Endometrial microvascular endothelial cells (primary cell): ENCODE measurements around the gene NR2F1-AS1. TPM values are rescaled to one million over a fixed set of nuclear protein-coding genes. Genes with fewer than 3 reads are reported as not detected.
"Not testable (repeated sequence)": the region's sequence is repeated elsewhere in the genome, so short reads cannot be mapped to it uniquely, and the experiment has no call there.

Experiments used
- in situ Hi-C: cut with HindIII; loops from 2 replicates; pipeline ENCODE4 v1.10.0; 2017; ENCODE audit warnings: low sequenced_read_pairs, low pct_unique_long_range_greater_than_20kb; ENCODE audit errors: inconsistent ontology term
- total RNA-seq: library from RNA; depleted of rRNA; stranded (reverse); fragments of >200 nt; gene quantifications from one replicate; pipeline ENCODE4 v1.2.3, GENCODE V29; 2015; ENCODE audit errors: inconsistent ontology term

Gene NR2F1-AS1
- total RNA-seq, 1 donor from 2014 or later, result 11.6 TPM

GRCh38 chr5:93415819-93416218, 165.2 kb downstream of the NR2F1-AS1 start:
- in situ Hi-C loops, result no loop called here

GRCh38 chr5:93411716-93412115, 169.3 kb downstream of the NR2F1-AS1 start:
- in situ Hi-C loops, result no loop called here

GRCh38 chr5:93409691-93410090, 171.3 kb downstream of the NR2F1-AS1 start:
- in situ Hi-C loops, result no loop called here

- in situ Hi-C loops, result no loop called here
Observed at GRCh38 chr5:93407454-93407853, 173.6 kb downstream of the NR2F1-AS1 start.

- in situ Hi-C loops, result no loop called here
Observed at GRCh38 chr5:93406971-93407401, 174.0 kb downstream of the NR2F1-AS1 start.

- in situ Hi-C loops, result no loop called here
Observed at GRCh38 chr5:93404246-93404645, 176.8 kb downstream of the NR2F1-AS1 start.

GRCh38 chr5:93403141-93403928, 177.7 kb downstream of the NR2F1-AS1 start:
- in situ Hi-C loops, result no loop called here

- in situ Hi-C loops, result no loop called here
Observed at GRCh38 chr5:93402451-93402850, 178.6 kb downstream of the NR2F1-AS1 start.

GRCh38 chr5:93401634-93402213, 179.3 kb downstream of the NR2F1-AS1 start:
- in situ Hi-C loops, result no loop called here

- in situ Hi-C loops, result no loop called here
Observed at GRCh38 chr5:93399675-93400074, 181.3 kb downstream of the NR2F1-AS1 start.

GRCh38 chr5:93395971-93396379, 185.0 kb downstream of the NR2F1-AS1 start:
- in situ Hi-C loops, result no loop called here

GRCh38 chr5:93395010-93395409, 186.0 kb downstream of the NR2F1-AS1 start:
- in situ Hi-C loops, result no loop called here

GRCh38 chr5:93394301-93394700, 186.7 kb downstream of the NR2F1-AS1 start:
- in situ Hi-C loops, result no loop called here

GRCh38 chr5:93391169-93391568, 189.8 kb downstream of the NR2F1-AS1 start:
- in situ Hi-C loops, result not testable (repeated sequence)

- in situ Hi-C loops, result no loop called here
Observed at GRCh38 chr5:93385655-93386054, 195.4 kb downstream of the NR2F1-AS1 start.

GRCh38 chr5:93384995-93385394, 196.0 kb downstream of the NR2F1-AS1 start:
- in situ Hi-C loops, result no loop called here

GRCh38 chr5:93384026-93384425, 197.0 kb downstream of the NR2F1-AS1 start:
- in situ Hi-C loops, result no loop called here

GRCh38 chr5:93382188-93382825, 198.7 kb downstream of the NR2F1-AS1 start:
- in situ Hi-C loops, result no loop called here

GRCh38 chr5:93381057-93381456, 200.0 kb downstream of the NR2F1-AS1 start:
- in situ Hi-C loops, result no loop called here

- in situ Hi-C loops, result no loop called here
Observed at GRCh38 chr5:93378073-93378472, 202.9 kb downstream of the NR2F1-AS1 start.
